ENCODE results near the gene TRAPPC2L.

GRCh38 chr16:88906535-88907105 is 49.7 kb downstream of the TRAPPC2L start:
- no peak for TF ChIP-seq CTCF (IDR thresholded peaks at IDR 0.05 in 8 of 11, conservative IDR thresholded peaks at IDR 0.05 in 3 of 11)
- no peak for TF ChIP-seq POLR2A (IDR thresholded peaks at IDR 0.05)
